CD8-positive, alpha-beta memory T cell (primary cell): ENCODE measurements around the gene IFITM5. TPM values are rescaled to one million over a fixed set of nuclear protein-coding genes. Genes with fewer than 3 reads are reported as not detected.
"Not testable (repeated sequence)": the region's sequence is repeated elsewhere in the genome, so short reads cannot be mapped to it uniquely, and the experiment has no call there.

Experiments
- CTCF ChIA-PET: fragments of 350-600 bp; sonication (Branson Sonifier 250); formaldehyde crosslinking; loops from one replicate; lab custom pipeline; 2021; ENCODE audit warnings: antibody characterized with exemption; lab: Charles Lee
- POLR2A ChIA-PET: fragments of 350-600 bp; sonication (Branson Sonifier 250); formaldehyde crosslinking; loops from one replicate; lab custom pipeline; 2021; ENCODE audit warnings: antibody characterized with exemption; lab: Charles Lee
- DNase-seq, 5 donors: peaks; one replicate each; pipeline versions ENCODE4 v3.0.0 to v3.0.0-alpha.2; 2020 to 2022; ENCODE audit warnings: mixed read lengths in 1 of 5
- H3K27ac ChIP-seq: one replicate; pipeline ENCODE4 v1.7.0; 2013; ENCODE audit warnings: low read depth, mild to moderate bottlenecking, low read length, moderate library complexity
- H3K27me3 ChIP-seq: 2 replicates; pipeline ENCODE4 v1.7.0; 2013; ENCODE audit warnings: low read length, mild to moderate bottlenecking; ENCODE audit not compliant: insufficient read depth, poor library complexity, severe bottlenecking
- H3K36me3 ChIP-seq: 2 replicates; pipeline ENCODE4 v1.7.0; 2013; ENCODE audit warnings: mild to moderate bottlenecking, low read length, moderate library complexity; ENCODE audit not compliant: insufficient read depth
- H3K4me1 ChIP-seq: 2 replicates; pipeline ENCODE4 v1.7.0; 2013; ENCODE audit warnings: mild to moderate bottlenecking, low read length, moderate library complexity; ENCODE audit not compliant: insufficient read depth
- H3K4me3 ChIP-seq: 2 replicates; pipeline ENCODE4 v1.7.0; 2013; ENCODE audit warnings: mild to moderate bottlenecking, low read length
- H3K9me3 ChIP-seq: 2 replicates; pipeline ENCODE4 v1.7.0; 2013; ENCODE audit warnings: mild to moderate bottlenecking, low read length
- H3K27ac Mint-ChIP-seq, 8 donors: one replicate each; pipeline ENCODE4 v1.8.0; 2020 to 2021; ENCODE audit warnings: mixed read lengths in 8 of 8, mild to moderate bottlenecking in 6 of 8, inconsistent platforms in 3 of 8, moderate library complexity in 3 of 8
- H3K27me3 Mint-ChIP-seq, 2 donors: one replicate each; pipeline ENCODE4 v1.8.0; 2020 to 2021; ENCODE audit warnings: mixed read lengths in 2 of 2, mild to moderate bottlenecking in 1 of 2, moderate library complexity in 1 of 2
- H3K36me3 Mint-ChIP-seq, 3 donors: one replicate each; pipeline ENCODE4 v1.8.0; 2020 to 2021; ENCODE audit warnings: mixed read lengths in 3 of 3, inconsistent platforms in 1 of 3, mild to moderate bottlenecking in 1 of 3
- H3K4me1 Mint-ChIP-seq, 3 donors: one replicate each; pipeline ENCODE4 v1.8.0; 2020 to 2021; ENCODE audit warnings: mixed read lengths in 3 of 3, inconsistent platforms in 1 of 3, mild to moderate bottlenecking in 1 of 3
- H3K4me3 Mint-ChIP-seq, 7 donors: one replicate each; pipeline ENCODE4 v1.8.0; 2020 to 2021; ENCODE audit warnings: mixed read lengths in 7 of 7, mild to moderate bottlenecking in 6 of 7, moderate library complexity in 4 of 7, inconsistent platforms in 2 of 7
- H3K9me3 Mint-ChIP-seq, 5 donors: one replicate each; pipeline ENCODE4 v1.8.0; 2020 to 2022; ENCODE audit warnings: mixed read lengths in 5 of 5, mild to moderate bottlenecking in 3 of 5, moderate library complexity in 2 of 5, inconsistent platforms in 1 of 5
- polyA plus RNA-seq: library from polyadenylated mRNA; unstranded; fragments of 300-500 nt; fragmentation: Illumina TruSeq; gene quantifications from one replicate; pipeline ENCODE4 v1.2.3, GENCODE V29; 2021
- total RNA-seq, 2 experiments: library from RNA; stranded (reverse); gene quantifications; one replicate each; pipeline ENCODE4 v1.2.3, GENCODE V29; 2021

IFITM5 gene
- total and polyA plus RNA-seq, 3 experiments from 2014 or later, result not detected

DNA sequence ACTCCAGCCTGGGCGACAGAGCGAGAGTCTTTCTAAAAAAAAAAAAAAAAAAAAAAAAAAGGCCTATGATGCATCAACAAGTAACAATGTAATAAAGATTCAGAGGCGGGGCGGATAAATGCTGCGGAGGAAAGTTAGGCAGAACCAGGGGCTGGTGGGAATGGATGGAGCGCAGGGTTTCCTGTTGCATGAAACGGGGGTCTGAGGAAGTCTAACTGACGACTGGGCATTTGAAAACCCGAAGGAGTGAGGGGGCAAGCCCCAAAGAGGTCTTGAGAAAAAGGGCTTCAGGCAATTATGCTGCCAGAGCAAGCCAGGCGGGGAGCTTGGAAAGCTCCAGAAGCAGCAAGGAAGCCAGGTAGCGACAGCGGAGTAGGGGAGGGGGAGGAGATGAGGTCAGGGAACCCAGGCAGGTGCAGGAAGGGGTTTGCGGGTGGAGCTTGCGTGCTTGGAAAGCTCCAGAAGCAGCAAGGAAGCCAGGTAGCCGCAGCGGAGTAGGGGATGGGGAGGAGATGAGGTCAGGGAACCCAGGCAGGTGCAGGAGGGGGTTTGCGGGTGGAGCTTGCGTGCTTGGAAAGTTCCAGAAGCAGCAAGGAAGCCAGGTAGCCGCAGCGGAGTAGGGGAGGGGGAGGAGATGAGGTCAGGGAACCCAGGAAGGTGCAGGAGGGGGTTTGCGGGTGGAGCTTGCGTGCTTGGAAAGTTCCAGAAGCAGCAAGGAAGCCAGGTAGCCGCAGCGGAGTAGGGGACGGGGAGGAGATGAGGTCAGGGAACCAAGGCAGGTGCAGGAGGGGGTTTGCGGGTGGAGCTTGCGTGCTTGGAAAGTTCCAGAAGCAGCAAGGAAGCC lies 12.1 kb downstream of the IFITM5 start:
- ChIA-PET POLR2A (interaction anchor here (0.6 to 5.6 kb wide), 13 partner anchors 9 to 79 kb away, joined by 4 to 62 read pairs (median 8); partner anchors contain the start of genes BET1L, NLRP6, PSMD13 and RIC8A), CTCF (interaction anchor here (0.8 to 4.3 kb wide), 10 partner anchors 18 to 164 kb away, joined by 3 to 25 read pairs (median 6); partner anchors contain the start of genes BET1L, IFITM2 and RIC8A)
- H3K27me3 Mint-ChIP-seq, H3K9me3 ChIP-seq, H3K9me3 Mint-ChIP-seq, H3K27me3 ChIP-seq, H3K36me3 ChIP-seq: not testable (repeated sequence)
- peaks cover 36% of the 10 kb centered on the region for H3K4me1 ChIP-seq
- H3K27ac Mint-ChIP-seq, result peak overlapping the region; percentile 93 to 99 (median 97)
- peak; percentile 59 to 86 (median 73) for DNase-seq
- peaks cover 40 to 72% (median 46%) of the 10 kb centered on the region in 3 donors for H3K4me1 Mint-ChIP-seq
- peaks cover 3 to 38% (median 5%) of the 10 kb centered on the region in 3 donors for H3K36me3 Mint-ChIP-seq
- peak overlapping the region; percentile 74 for H3K4me3 ChIP-seq
- peak overlapping the region; percentile 94 to 99 (median 98) for H3K4me3 Mint-ChIP-seq
- peak overlapping the region; percentile 79 for H3K27ac ChIP-seq

DNA sequence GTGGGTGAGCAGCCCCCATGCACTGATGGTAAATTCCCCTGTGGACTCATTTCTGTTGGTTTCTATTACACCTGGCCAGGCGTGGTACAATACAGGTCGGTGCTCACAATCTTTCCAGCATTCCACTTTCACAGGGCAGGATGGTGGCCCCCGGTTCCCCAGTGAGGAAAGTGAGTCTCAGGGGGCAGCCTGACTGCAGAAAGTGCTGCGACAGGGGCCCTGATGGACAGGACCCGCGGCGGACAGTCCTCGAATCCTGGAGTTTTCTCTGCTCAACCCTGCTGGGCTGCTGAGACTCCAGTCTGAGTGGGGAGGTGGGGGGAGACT lies 13.5 kb downstream of the IFITM5 start:
- Mint-ChIP-seq H3K4me1 (peaks cover 44 to 77% (median 53%) of the 10 kb centered on the region in 3 donors), H3K9me3 (no peaks in the 10 kb centered on the region), H3K4me3 (peak overlapping the region in 2 of 7 donors; percentile 68 to 94), H3K36me3 (peaks cover 3 to 38% (median 5%) of the 10 kb centered on the region in 3 donors), H3K27ac (peak overlapping the region in 5 of 8 donors; percentile 57 to 99 (median 87)), H3K27me3 (peaks cover 0 to 9% of the 10 kb centered on the region in 2 donors)
- peaks cover 46% of the 10 kb centered on the region for H3K4me1 ChIP-seq
- ChIA-PET POLR2A (interaction anchor here (3.6 kb wide), 1 partner anchor 35 kb away, joined by 11 read pairs; no protein-coding TSS in a partner anchor), CTCF (interaction anchor here (1.0 to 3.3 kb wide), 3 partner anchors 18 to 34 kb away, joined by 3 to 25 read pairs (median 15); no protein-coding TSS in a partner anchor)
- no peak overlapping the region for H3K4me3 ChIP-seq
- DNase-seq, result peak in 1 of 5 donors; percentile 30
- H3K27ac ChIP-seq, result no peak overlapping the region
- H3K27me3 ChIP-seq, result no peaks in the 10 kb centered on the region
- no peaks in the 10 kb centered on the region for H3K9me3 ChIP-seq
- H3K36me3 ChIP-seq, result no peaks in the 10 kb centered on the region

DNA sequence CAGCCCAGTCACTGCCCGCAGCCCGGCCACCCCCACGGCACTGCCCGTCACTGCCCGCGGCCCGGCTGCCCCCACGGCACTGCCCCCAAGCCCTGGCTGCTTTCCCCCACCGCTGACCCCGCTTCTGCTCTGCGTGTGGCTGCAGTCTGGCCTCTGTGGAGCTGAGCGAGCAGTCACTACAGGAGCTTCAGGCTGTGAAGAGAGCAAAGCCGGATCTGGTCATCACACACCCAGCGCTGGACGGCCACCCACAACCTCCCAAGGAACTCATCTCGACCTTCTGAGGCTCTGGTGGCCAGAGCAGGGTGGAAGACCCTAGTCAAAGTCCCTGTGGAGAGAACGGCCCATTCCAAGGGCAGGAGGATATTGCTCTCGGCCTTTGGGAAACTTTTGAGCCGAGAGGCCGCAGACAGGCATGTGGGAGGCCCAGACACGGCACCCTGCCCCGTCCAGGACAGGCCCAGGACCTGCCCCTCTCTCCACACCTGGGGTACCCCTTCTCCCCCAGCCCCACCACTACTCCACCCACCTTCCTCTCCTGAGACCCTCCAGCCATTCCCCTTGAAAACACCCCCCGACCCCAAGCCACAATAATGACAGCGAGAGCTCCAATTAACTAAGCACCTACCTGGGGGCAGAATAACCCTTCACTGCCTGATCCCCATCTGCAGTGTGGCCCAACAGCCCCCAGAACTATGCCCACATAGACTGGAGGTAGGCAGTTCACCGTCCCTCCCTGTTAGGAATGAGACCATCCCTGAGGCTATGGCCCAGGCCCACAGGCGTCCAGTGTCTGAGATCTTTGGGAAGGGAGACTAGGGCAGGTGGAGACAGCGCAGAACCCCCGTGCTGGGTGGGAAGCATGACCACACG lies 14.1 kb downstream of the IFITM5 start:
- no peak overlapping the region for H3K27ac ChIP-seq
- no peak overlapping the region for H3K4me3 ChIP-seq
- H3K36me3 ChIP-seq, result no peaks in the 10 kb centered on the region
- H3K36me3 Mint-ChIP-seq, result peaks cover 3 to 40% (median 5%) of the 10 kb centered on the region in 3 donors
- peak overlapping the region in 4 of 8 donors; percentile 56 to 96 (median 64) for H3K27ac Mint-ChIP-seq
- peaks cover 0 to 9% of the 10 kb centered on the region in 2 donors for H3K27me3 Mint-ChIP-seq
- H3K27me3 ChIP-seq, result no peaks in the 10 kb centered on the region
- CTCF ChIA-PET, result interaction anchor here (1.8 to 3.3 kb wide), 2 partner anchors 33 to 34 kb away, joined by 6 to 25 read pairs; no protein-coding TSS in a partner anchor
- H3K9me3 Mint-ChIP-seq, result no peaks in the 10 kb centered on the region
- peak overlapping the region in 2 of 7 donors; percentile 67 to 68 for H3K4me3 Mint-ChIP-seq
- DNase-seq, result peak in 1 of 5 donors; percentile 39
- H3K9me3 ChIP-seq, result no peaks in the 10 kb centered on the region
- H3K4me1 ChIP-seq, result peaks cover 46% of the 10 kb centered on the region
- H3K4me1 Mint-ChIP-seq, result peaks cover 46 to 74% (median 54%) of the 10 kb centered on the region in 3 donors
- POLR2A ChIA-PET, result interaction anchor here (0.5 to 0.8 kb wide), 4 partner anchors 10 to 284 kb away, joined by 3 to 4 read pairs (median 3); partner anchors contain the start of genes BET1L and RIC8A

DNA sequence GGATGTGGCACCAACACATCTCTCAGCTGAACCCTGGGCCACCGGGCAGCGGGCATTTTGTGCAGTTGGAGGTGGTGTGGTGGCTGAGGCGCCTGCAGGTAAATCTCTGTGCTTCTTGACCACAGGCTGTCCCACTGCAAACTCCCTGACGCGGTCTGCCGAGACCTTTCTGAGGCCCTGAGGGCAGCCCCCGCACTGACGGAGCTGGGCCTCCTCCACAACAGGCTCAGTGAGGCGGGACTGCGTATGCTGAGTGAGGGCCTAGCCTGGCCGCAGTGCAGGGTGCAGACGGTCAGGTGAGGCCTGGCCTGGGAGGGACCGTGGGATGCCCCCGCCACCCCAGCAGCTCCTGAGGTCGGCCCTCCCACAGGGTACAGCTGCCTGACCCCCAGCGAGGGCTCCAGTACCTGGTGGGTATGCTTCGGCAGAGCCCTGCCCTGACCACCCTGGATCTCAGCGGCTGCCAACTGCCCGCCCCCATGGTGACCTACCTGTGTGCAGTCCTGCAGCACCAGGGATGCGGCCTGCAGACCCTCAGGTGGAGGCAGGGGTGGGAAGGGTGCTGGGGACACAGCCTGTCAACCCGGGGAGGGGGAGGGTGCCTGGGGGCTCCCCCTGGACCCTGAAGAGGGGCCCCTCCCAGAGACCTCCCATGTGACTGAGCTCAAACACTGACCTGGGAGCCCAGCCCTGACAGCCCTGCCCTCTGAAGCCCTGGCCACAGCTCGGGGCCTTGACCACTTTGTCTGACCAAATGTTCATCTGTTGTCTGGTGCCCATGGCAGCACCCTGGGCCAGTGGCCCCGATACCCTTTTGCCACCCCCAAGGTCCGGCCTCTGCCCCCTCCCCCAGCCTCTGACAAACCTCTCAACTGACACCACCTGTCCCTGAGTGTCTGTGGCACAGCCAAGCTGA lies 15.0 kb downstream of the IFITM5 start:
- peaks cover 46% of the 10 kb centered on the region for H3K4me1 ChIP-seq
- CTCF ChIA-PET, result interaction anchor here (0.6 to 7.0 kb wide), 6 partner anchors 10 to 33 kb away, joined by 3 to 49 read pairs (median 4); no protein-coding TSS in a partner anchor
- no peaks in the 10 kb centered on the region for H3K36me3 ChIP-seq
- Mint-ChIP-seq H3K27me3 (peaks cover 0 to 9% of the 10 kb centered on the region in 2 donors), H3K9me3 (no peaks in the 10 kb centered on the region), H3K27ac (peak overlapping the region in 1 of 8 donors; percentile 58), H3K4me1 (peaks cover 41 to 69% (median 47%) of the 10 kb centered on the region in 3 donors), H3K4me3 (peak overlapping the region in 2 of 7 donors; percentile 45 to 92), H3K36me3 (peaks cover 3 to 40% (median 5%) of the 10 kb centered on the region in 3 donors)
- no peak overlapping the region for H3K4me3 ChIP-seq
- no peaks in the 10 kb centered on the region for H3K9me3 ChIP-seq
- no peaks in the 10 kb centered on the region for H3K27me3 ChIP-seq
- DNase-seq, result no peak
- POLR2A ChIA-PET, result interaction anchor here (0.5 to 0.8 kb wide), 4 partner anchors 11 to 285 kb away, joined by 3 to 4 read pairs (median 3); no protein-coding TSS in a partner anchor
- no peak overlapping the region for H3K27ac ChIP-seq

DNA sequence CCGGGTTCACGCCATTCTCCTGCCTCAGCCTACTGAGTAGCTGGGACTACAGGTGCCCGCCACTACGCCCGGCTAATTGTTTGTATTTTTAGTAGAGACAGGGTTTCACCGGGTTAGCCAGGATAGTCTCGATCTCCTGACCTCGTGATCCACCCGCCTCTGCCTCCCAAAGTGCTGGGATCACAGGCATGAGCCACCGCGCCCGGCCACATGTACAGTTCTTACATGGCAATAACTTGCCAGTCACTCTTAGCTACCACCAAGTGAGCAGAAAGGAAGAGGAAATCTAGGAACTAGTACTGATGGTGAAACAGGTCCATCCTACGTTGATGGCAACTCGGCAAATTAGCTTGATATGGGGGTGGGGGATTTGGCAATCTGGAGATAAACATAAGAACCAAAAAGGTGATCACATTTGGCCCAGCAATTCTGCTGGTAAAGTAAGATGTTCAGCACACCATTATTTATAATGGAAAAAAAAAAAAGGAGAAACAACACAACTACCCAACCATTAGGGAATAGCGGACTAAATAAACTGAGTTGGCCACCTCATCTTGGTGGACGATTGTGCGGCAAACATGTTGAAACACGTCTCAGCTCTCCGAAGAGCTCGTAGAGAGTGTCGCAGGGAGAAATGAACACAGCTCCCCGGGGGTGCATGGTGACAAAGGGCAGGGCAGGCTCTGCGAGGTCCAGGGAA lies 15.8 kb downstream of the IFITM5 start:
- Histone ChIP-seq H3K4me1 (peaks cover 50% of the 10 kb centered on the region), H3K9me3 (no peaks in the 10 kb centered on the region), H3K27me3 (no peaks in the 10 kb centered on the region), H3K36me3 (no peaks in the 10 kb centered on the region), H3K27ac (no peak overlapping the region), H3K4me3 (no peak overlapping the region)
- peak overlapping the region in 3 of 8 donors; percentile 26 to 63 (median 58) for H3K27ac Mint-ChIP-seq
- H3K36me3 Mint-ChIP-seq, result peaks cover 3 to 40% (median 5%) of the 10 kb centered on the region in 3 donors
- H3K9me3 Mint-ChIP-seq, result no peaks in the 10 kb centered on the region
- ChIA-PET POLR2A (interaction anchor here (0.6 to 1.2 kb wide), 3 partner anchors 15 to 32 kb away, joined by 3 read pairs; no protein-coding TSS in a partner anchor), CTCF (interaction anchor here (0.6 to 7.0 kb wide), 7 partner anchors 9 to 33 kb away, joined by 3 to 49 read pairs (median 4); no protein-coding TSS in a partner anchor)
- H3K27me3 Mint-ChIP-seq, result peaks cover 0 to 9% of the 10 kb centered on the region in 2 donors
- no peak for DNase-seq
- H3K4me1 Mint-ChIP-seq, result peaks cover 43 to 71% (median 50%) of the 10 kb centered on the region in 3 donors
- H3K4me3 Mint-ChIP-seq, result peak overlapping the region in 6 of 7 donors; percentile 66 to 92 (median 90)

DNA sequence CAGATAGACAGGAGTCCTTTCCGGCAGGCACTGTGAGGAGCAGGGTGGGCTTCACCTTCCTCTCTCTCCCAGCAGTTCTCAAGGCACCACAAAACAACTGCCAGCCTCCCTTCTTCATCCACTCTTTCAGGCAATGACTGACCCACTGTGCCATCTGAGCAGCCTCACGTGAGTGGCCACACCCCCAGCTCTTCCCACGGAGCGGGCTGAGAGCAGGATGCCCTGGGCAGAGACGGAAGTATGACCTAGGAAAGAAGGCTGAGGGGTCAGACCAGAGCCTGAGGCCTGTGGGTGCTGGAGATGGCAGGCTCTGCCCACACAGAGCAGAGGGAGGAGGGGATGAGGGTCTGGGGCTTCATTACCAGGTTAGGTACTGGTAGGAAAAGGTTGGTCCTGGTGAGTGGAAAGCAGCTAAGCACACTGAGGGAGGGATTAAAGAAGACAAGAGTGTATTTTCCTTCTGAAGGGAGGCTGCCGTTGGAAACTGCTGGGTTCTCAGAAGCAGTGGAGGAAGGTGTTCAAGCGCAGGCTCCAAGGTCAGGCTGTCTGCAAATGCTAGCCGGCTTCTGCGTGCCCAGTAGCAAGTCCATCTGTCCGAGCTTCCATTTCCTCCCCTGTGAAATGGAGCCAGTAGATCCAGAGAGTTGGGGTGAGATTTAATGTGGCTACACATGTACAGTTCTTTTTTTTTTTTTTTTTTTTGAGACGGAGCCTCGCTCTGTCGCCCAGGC lies 16.5 kb downstream of the IFITM5 start:
- peaks cover 0 to 4% of the 10 kb centered on the region in 2 donors for H3K27me3 Mint-ChIP-seq
- H3K36me3 ChIP-seq, result no peaks in the 10 kb centered on the region
- CTCF ChIA-PET, result interaction anchor here (0.9 to 7.0 kb wide), 10 partner anchors 8 to 75 kb away, joined by 3 to 58 read pairs (median 7); partner anchors contain the start of genes BET1L and RIC8A
- no peaks in the 10 kb centered on the region for H3K9me3 ChIP-seq
- peaks cover 47 to 72% (median 56%) of the 10 kb centered on the region in 3 donors for H3K4me1 Mint-ChIP-seq
- peak overlapping the region; percentile 1 to 94 (median 64) for H3K27ac Mint-ChIP-seq
- peaks cover 3 to 34% (median 5%) of the 10 kb centered on the region in 3 donors for H3K36me3 Mint-ChIP-seq
- no peak for DNase-seq
- POLR2A ChIA-PET, result interaction anchor here (0.7 to 4.6 kb wide), 5 partner anchors 14 to 134 kb away, joined by 3 to 71 read pairs (median 4); no protein-coding TSS in a partner anchor
- H3K4me3 Mint-ChIP-seq, result peak overlapping the region; percentile 83 to 93 (median 91)
- H3K4me3 ChIP-seq, result peak overlapping the region; percentile 70
- peaks cover 0 to 2% (median 0%) of the 10 kb centered on the region in 5 donors for H3K9me3 Mint-ChIP-seq
- no peak overlapping the region for H3K27ac ChIP-seq
- H3K27me3 ChIP-seq, result no peaks in the 10 kb centered on the region
- H3K4me1 ChIP-seq, result peaks cover 58% of the 10 kb centered on the region
